Astrocyte of the cerebellum (primary cell): ENCODE measurements around the gene TADA3.
A peak's percentile ranks its signal among the peaks of the same experiment; 100 is the strongest.

ENCODE experiments used
- DNase-seq: peaks from one replicate; pipeline ENCODE4 v3.0.0-alpha.2; 2011; ENCODE audit warnings: low read depth
- H3K4me3 ChIP-seq: 2 replicates; pipeline ENCODE4 v1.5.1; 2011; ENCODE audit warnings: mild to moderate bottlenecking, low read depth, low read length, moderate library complexity
- in situ Hi-C: cut with HindIII; loops from 2 replicates; pipeline ENCODE4 v1.10.0; 2017; ENCODE audit warnings: low sequenced_read_pairs
- TF ChIP-seq, protein P1 (sequence below): IDR thresholded peaks from 2 replicates; pipeline ENCODE4 v1.5.1; 2012; ENCODE audit warnings: low read length, low read depth, moderate library complexity, mild to moderate bottlenecking; ENCODE audit errors: missing control alignments

TADA3 gene

DNA sequence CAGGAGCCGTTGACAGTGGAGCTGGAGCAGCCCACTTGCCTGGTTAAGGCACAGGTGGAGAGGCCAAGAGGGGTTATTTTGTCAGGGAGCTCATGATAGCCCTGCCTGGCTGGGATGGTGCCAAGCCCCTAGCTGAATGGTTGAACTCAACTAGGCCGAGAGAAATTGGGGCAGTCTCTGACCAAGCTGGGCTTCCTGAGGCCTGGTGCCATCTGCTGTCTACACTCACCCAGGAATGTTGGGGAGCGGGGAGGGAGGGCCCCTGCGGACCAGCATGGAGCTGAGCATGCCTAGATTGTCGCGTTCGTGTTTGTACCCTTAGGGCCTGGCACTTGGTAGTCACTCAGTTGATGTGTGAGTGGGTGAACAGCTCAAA lies 59.5 kb downstream of the TADA3 start:
- H3K4me3 ChIP-seq, result peak overlapping the region; percentile 96
- in situ Hi-C loops, result no loop called here
- TF ChIP-seq, protein P1, sequence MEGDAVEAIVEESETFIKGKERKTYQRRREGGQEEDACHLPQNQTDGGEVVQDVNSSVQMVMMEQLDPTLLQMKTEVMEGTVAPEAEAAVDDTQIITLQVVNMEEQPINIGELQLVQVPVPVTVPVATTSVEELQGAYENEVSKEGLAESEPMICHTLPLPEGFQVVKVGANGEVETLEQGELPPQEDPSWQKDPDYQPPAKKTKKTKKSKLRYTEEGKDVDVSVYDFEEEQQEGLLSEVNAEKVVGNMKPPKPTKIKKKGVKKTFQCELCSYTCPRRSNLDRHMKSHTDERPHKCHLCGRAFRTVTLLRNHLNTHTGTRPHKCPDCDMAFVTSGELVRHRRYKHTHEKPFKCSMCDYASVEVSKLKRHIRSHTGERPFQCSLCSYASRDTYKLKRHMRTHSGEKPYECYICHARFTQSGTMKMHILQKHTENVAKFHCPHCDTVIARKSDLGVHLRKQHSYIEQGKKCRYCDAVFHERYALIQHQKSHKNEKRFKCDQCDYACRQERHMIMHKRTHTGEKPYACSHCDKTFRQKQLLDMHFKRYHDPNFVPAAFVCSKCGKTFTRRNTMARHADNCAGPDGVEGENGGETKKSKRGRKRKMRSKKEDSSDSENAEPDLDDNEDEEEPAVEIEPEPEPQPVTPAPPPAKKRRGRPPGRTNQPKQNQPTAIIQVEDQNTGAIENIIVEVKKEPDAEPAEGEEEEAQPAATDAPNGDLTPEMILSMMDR, result no peak
- no peak for DNase-seq

DNA sequence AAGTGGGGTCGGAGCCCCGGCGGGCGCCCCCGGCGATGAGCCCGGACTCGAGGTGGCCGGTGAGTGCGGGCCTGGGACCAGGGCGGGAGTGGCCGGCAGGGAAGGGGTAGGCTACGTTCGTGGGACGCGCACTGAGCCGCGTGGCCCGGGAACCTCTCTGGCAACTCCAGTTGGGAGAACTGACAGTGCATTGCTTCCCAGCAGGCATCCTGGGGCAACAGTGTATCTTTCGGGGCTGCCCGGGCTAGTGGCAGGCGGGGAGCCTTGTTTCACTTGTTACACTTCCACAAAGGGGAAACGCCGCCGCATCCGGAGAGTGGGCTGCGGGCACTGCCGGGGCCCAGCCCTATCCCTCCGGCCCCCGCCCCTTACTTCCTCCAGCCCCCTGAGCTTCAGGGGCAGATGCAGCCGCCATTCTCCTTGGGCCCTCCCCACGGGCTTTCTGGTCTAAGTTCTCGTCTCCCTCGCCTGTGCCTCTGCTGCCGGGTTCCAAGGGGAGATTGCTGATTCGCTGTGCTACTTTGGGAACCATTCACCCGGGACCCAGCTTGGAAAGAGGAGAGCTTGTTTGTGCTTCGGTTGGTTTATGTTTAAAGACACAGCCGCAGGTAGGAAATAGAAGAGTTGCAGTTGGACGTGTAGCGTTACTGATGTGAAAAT lies 60.1 kb downstream of the TADA3 start:
- H3K4me3 ChIP-seq, result peak overlapping the region; percentile 96
- no peak for DNase-seq
- in situ Hi-C loops, result no loop called here
- TF ChIP-seq, protein P1, result no peak

GRCh38 chr3:9731206-9732079 lies 60.8 kb downstream of the TADA3 start, which contains the start of gene BRPF1:
Gene BRPF1 (plus strand): TSS chr3:9731735. CDS start chr3:9734141, 2,406 bp downstream.
- in situ Hi-C loops, result no loop called here
- TF ChIP-seq, protein P1, result no peak
- DNase-seq, result peak; percentile 99
- H3K4me3 ChIP-seq, result peak within 1 kb of the TSS; percentile 96

GRCh38 chr3:9730657-9731205 lies 61.5 kb downstream of the TADA3 start:
- TF ChIP-seq, protein P1, result no peak
- in situ Hi-C loops, result no loop called here
- no peak for DNase-seq
- H3K4me3 ChIP-seq, result peak overlapping the region; percentile 96
